PC-3 (cell line): Measurements from ENCODE around the gene PCDHGC4.

Source experiments
- EZH2 ChIP-seq: fragments of 300-600 bp; sonication (generic); IDR thresholded peaks from one replicate; pipeline ENCODE4 v1.6.1; 2017; ENCODE audit warnings: antibody characterized with exemption, mild to moderate bottlenecking, low read length; ENCODE audit not compliant: unreplicated experiment
- TF ChIP-seq, protein P1 (sequence below): fragments of 300-600 bp; sonication (generic); conservative IDR thresholded peaks from 2 replicates; pipeline ENCODE4 v1.5.1; 2017; ENCODE audit warnings: antibody characterized with exemption, low read depth, mild to moderate bottlenecking, low read length

DNA sequence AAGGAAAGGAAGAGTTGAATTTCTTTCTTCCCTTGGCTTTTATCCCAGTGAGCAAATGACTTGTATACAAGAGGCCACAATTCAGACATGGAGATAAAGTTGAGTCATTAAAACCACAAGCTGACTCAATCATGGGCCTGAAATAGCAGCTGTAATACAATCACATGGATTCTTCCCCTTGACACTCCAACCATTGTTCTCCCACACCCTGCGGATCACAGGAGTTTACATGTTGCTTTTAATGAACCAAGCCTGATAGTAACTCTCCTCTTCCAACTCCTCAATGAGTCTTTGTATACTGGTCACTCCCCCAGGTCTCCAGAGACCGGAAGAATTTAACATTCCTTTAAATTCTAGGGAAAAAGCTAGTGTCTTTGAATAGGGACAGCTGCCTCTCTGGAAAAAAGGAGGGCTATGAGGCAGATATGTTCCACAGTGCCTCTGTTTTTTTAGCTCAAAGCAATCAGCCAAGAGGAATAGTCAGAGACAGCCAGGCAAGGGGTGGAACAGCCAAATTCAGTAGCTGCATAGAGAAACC, 36.5 kb downstream of the PCDHGC4 start:
- TF ChIP-seq, protein P1, sequence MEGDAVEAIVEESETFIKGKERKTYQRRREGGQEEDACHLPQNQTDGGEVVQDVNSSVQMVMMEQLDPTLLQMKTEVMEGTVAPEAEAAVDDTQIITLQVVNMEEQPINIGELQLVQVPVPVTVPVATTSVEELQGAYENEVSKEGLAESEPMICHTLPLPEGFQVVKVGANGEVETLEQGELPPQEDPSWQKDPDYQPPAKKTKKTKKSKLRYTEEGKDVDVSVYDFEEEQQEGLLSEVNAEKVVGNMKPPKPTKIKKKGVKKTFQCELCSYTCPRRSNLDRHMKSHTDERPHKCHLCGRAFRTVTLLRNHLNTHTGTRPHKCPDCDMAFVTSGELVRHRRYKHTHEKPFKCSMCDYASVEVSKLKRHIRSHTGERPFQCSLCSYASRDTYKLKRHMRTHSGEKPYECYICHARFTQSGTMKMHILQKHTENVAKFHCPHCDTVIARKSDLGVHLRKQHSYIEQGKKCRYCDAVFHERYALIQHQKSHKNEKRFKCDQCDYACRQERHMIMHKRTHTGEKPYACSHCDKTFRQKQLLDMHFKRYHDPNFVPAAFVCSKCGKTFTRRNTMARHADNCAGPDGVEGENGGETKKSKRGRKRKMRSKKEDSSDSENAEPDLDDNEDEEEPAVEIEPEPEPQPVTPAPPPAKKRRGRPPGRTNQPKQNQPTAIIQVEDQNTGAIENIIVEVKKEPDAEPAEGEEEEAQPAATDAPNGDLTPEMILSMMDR: no peak
- no peak for TF ChIP-seq EZH2
